ENCODE data around the gene NRTN.
A peak's percentile ranks its signal among the peaks of the same experiment; 100 is the strongest.
"Not testable (repeated sequence)": the region's sequence is repeated elsewhere in the genome, so short reads cannot be mapped to it uniquely, and the experiment has no call there.

The NRTN gene, protein sequence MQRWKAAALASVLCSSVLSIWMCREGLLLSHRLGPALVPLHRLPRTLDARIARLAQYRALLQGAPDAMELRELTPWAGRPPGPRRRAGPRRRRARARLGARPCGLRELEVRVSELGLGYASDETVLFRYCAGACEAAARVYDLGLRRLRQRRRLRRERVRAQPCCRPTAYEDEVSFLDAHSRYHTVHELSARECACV

GRCh38 chr19:5804516-5805461 lies at the start of gene NRTN:
TSS of gene NRTN (plus strand) at chr19:5805067. CDS start at chr19:5824166, 19,099 bp downstream.
- H3K36me3 Mint-ChIP-seq, result no peaks in the 10 kb centered on the region
- H3K27ac Mint-ChIP-seq, result peak within 1 kb of the TSS; percentile 84
- H3K4me3 Mint-ChIP-seq, result peak within 1 kb of the TSS; percentile 74
- H3K27me3 Mint-ChIP-seq, result peaks cover 3% of the 10 kb centered on the region
- H3K9me3 Mint-ChIP-seq, result no peaks in the 10 kb centered on the region
- H3K4me1 Mint-ChIP-seq, result peaks cover 18% of the 10 kb centered on the region

DNA sequence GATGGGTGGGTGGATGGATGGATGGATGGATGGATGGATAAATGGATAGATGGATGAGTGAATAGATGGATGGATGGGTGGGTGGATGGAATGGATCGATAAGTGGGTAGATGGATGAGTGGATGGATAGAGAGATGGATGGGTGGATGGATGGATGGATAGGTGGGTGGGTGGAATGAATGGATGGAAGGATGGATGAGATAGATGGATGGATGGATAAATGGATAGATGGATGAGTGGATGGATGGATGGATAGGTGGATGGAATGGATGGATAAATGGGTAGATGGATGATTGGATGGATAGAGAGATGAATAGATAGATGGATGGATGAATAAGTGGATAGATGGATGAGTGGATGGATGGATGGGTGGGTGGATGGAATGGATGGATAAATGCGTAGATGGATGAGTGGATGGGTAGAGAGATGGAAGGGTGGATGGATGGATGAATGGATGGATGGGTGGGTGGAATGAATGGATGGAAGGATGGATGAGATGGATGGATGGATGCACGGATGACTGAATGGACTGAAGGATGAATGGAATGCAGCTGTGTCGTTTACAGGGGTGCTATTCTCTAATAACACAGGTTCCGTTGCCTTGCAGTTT lies 42.2 kb upstream of the NRTN start:
- Mint-ChIP-seq H3K27me3 (no peaks in the 10 kb centered on the region), H3K9me3 (no peaks in the 10 kb centered on the region), H3K4me3 (no peak overlapping the region), H3K36me3 (no peaks in the 10 kb centered on the region), H3K4me1 (no peaks in the 10 kb centered on the region), H3K27ac (no peak overlapping the region)

DNA sequence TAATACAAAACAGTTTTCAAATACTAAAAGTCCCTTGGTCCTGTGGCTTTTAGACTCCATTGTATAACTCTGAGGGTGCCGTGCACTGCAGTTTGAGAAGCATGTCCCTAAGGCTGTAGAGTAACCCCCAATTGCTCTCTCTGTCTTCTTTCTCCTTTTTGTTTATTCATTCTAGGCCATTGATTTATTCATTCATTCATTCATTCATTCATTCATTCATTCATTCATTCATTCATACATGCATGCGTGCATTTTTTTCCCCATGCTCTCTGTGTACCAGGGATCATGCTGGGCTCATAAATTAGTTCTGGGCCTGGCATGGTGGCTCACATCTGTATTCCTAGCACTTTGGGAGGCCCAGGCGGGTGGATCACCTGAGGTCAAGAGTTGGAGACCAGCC lies 39.6 kb upstream of the NRTN start:
- Mint-ChIP-seq H3K27ac (no peak overlapping the region), H3K27me3 (no peaks in the 10 kb centered on the region), H3K4me3 (no peak overlapping the region), H3K9me3 (no peaks in the 10 kb centered on the region), H3K4me1 (no peaks in the 10 kb centered on the region), H3K36me3 (no peaks in the 10 kb centered on the region)

GRCh38 chr19:5767949-5768348 lies 36.9 kb upstream of the NRTN start:
- Mint-ChIP-seq H3K4me1 (no peaks in the 10 kb centered on the region), H3K9me3 (no peaks in the 10 kb centered on the region), H3K27ac (no peak overlapping the region), H3K36me3 (no peaks in the 10 kb centered on the region), H3K4me3 (no peak overlapping the region), H3K27me3 (no peaks in the 10 kb centered on the region)

GRCh38 chr19:5772416-5772815 lies 32.5 kb upstream of the NRTN start:
- Mint-ChIP-seq H3K27me3 (no peaks in the 10 kb centered on the region), H3K4me3 (no peak overlapping the region), H3K9me3 (no peaks in the 10 kb centered on the region), H3K27ac (no peak overlapping the region), H3K36me3 (no peaks in the 10 kb centered on the region), H3K4me1 (no peaks in the 10 kb centered on the region)

DNA sequence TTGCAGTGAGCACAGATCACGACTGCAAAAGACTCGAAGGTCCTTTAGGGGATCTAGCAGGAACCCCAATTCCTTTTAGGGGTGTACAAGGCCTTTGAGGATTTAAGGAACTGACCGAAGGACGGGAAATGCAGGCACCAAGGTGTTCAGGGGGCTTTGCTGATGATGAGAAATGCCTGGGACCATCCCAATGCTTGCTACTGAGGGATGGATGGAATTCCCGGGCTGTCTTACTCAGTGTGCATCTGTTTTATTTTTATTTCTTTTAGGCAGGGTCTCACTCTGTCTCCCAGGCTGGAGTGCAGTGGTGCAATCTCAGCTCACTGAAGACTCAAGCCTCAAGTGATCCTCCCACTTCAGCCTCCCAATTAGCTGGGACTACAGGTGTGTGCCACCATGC lies 31.6 kb upstream of the NRTN start:
- no peak overlapping the region for H3K27ac Mint-ChIP-seq
- H3K4me1 Mint-ChIP-seq, result no peaks in the 10 kb centered on the region
- no peaks in the 10 kb centered on the region for H3K36me3 Mint-ChIP-seq
- no peak overlapping the region for H3K4me3 Mint-ChIP-seq
- no peaks in the 10 kb centered on the region for H3K9me3 Mint-ChIP-seq
- H3K27me3 Mint-ChIP-seq, result no peaks in the 10 kb centered on the region

DNA sequence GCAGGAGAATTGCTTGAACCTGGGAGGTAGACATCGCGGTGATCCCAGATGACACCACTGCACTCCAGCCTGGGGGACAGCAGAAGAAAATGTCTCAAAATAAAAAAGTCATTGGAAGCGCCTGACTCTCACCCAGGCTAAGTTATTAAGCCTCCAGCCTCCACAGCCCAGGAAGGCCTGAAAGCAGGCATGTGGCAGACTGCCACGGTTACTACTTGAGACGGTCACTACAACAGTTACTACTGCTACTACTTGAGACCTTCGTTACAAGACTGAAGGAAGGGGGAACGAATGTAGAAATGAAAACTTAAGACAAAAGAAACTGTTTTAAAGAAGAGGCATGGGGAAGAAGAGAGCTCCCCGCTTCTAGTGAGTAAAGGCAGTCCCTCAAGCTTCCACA lies 29.9 kb upstream of the NRTN start:
- no peaks in the 10 kb centered on the region for H3K9me3 Mint-ChIP-seq
- H3K4me1 Mint-ChIP-seq, result no peaks in the 10 kb centered on the region

GRCh38 chr19:5775668-5776309 lies 29.1 kb upstream of the NRTN start:
- Mint-ChIP-seq H3K4me1 (no peaks in the 10 kb centered on the region), H3K27me3 (no peaks in the 10 kb centered on the region), H3K9me3 (no peaks in the 10 kb centered on the region), H3K4me3 (no peak overlapping the region), H3K36me3 (no peaks in the 10 kb centered on the region), H3K27ac (no peak overlapping the region)

More for the DNA sequence above, 29.9 kb upstream of the NRTN start:
- H3K36me3 Mint-ChIP-seq, result no peaks in the 10 kb centered on the region
- no peak overlapping the region for H3K27ac Mint-ChIP-seq
- no peak overlapping the region for H3K4me3 Mint-ChIP-seq
- H3K27me3 Mint-ChIP-seq, result no peaks in the 10 kb centered on the region

DNA sequence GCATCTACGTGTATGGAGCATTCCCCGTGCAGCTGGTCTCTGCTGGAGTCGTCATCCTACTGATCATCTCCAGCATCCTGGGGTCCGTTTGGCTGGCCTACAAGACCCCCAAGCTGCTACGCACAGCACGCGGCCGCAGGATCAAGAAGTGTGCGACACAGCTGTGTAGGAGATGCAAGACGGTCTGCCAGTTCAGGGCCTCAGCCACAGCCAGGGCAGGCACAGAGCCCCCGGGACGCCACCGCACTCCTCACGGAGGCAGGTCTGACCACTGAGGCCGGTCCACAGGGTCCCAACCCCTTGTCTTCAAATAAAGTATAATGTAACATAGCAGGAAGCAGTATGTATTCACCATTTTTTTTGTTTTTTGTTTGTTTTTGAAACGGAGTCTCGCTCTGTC lies 26.5 kb upstream of the NRTN start:
- Mint-ChIP-seq H3K27me3 (no peaks in the 10 kb centered on the region), H3K4me3 (no peak overlapping the region), H3K4me1 (no peaks in the 10 kb centered on the region), H3K27ac (no peak overlapping the region), H3K36me3 (no peaks in the 10 kb centered on the region), H3K9me3 (no peaks in the 10 kb centered on the region)

- not testable (repeated sequence) for H3K4me3 Mint-ChIP-seq, H3K27me3 Mint-ChIP-seq, H3K36me3 Mint-ChIP-seq, H3K27ac Mint-ChIP-seq, H3K4me1 Mint-ChIP-seq, H3K9me3 Mint-ChIP-seq
These were observed 24.0 kb upstream of the NRTN start for GRCh38 chr19:5780916-5781315.

GRCh38 chr19:5782322-5782721 lies 22.5 kb upstream of the NRTN start:
- H3K36me3 Mint-ChIP-seq, result peaks cover 8% of the 10 kb centered on the region
- H3K9me3 Mint-ChIP-seq, result no peaks in the 10 kb centered on the region
- H3K27me3 Mint-ChIP-seq, result no peaks in the 10 kb centered on the region
- H3K27ac Mint-ChIP-seq, result no peak overlapping the region
- H3K4me3 Mint-ChIP-seq, result no peak overlapping the region
- no peaks in the 10 kb centered on the region for H3K4me1 Mint-ChIP-seq

DNA sequence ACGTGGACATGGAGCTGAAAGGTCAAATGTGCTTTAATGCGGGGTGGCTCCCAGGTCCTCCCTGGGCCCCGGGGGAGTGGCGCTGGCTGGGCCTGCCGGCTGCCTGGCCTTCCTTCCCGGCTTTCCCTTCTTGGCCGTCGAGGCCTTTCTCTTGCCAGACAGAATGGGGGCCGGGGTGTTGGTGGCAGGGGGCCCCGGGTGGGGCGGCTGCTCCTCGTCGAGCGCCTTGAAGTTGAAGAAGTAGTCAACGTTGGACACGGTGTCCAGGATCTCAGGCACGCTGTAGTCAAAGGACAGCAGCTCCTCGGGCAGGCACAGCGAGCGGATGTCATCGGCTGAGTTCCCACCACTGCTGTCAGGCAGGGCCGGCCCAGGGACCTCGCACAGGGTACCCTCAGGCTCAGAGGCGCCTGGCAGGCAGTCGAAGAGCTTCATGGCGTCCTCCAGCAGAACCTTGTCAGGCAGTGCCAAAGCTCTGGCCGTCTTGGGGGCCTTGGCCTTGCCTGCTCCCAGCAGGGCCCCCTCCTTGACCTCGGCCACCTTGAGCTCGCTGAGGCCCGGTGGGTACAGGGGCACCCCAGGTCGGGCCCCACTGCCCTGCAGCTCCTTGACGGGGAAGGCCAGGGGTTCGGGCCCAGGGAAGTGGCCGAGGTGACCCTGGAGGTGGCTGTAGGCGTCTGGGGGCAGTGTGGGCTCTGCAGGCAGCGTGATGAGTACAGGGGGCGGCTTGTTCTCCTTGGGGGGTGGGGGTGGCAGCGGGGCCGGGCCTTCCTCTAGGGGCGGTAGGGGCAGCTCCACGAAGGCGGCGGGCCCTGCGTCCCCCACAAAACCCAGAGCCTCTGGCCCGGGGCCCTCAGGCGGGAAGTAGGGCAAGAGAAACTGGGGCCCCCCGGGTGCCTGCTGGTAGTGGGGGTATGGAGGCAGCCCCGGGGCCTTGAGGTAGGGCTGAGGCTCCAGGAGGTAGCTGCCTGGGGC lies 21.6 kb upstream of the NRTN start:
- H3K27ac Mint-ChIP-seq, result no peak overlapping the region
- H3K4me1 Mint-ChIP-seq, result no peaks in the 10 kb centered on the region
- no peaks in the 10 kb centered on the region for H3K9me3 Mint-ChIP-seq
- no peak overlapping the region for H3K4me3 Mint-ChIP-seq
- H3K36me3 Mint-ChIP-seq, result peaks cover 9% of the 10 kb centered on the region
- no peaks in the 10 kb centered on the region for H3K27me3 Mint-ChIP-seq

GRCh38 chr19:5784581-5785147 lies 20.2 kb upstream of the NRTN start, which contains the start of gene PRR22:
TSS of gene PRR22 (minus strand) at chr19:5784746. CDS start at chr19:5784660, 86 bp downstream.
- Mint-ChIP-seq H3K27ac (no peak within 1 kb of the TSS), H3K4me1 (no peaks in the 10 kb centered on the region), H3K4me3 (no peak within 1 kb of the TSS), H3K9me3 (no peaks in the 10 kb centered on the region), H3K27me3 (no peaks in the 10 kb centered on the region), H3K36me3 (peaks cover 12% of the 10 kb centered on the region)

- H3K4me3 Mint-ChIP-seq, result no peak overlapping the region
- peaks cover 17% of the 10 kb centered on the region for H3K36me3 Mint-ChIP-seq
- H3K4me1 Mint-ChIP-seq, result peaks cover 5% of the 10 kb centered on the region
- H3K9me3 Mint-ChIP-seq, result no peaks in the 10 kb centered on the region
- H3K27ac Mint-ChIP-seq, result no peak overlapping the region
- no peaks in the 10 kb centered on the region for H3K27me3 Mint-ChIP-seq
These were observed 19.4 kb upstream of the NRTN start for GRCh38 chr19:5785423-5785822.

Data from activated naive CD4-positive, alpha-beta T cell treated with anti-CD3 and anti-CD28 coated beads, Interleukin-2, amount 50 U/mL, for 24 hours (primary cell).